GM18909 (cell line): Measurements from ENCODE around the gene UBE2Z.
"Not testable (repeated sequence)": the region's sequence is repeated elsewhere in the genome, so short reads cannot be mapped to it uniquely, and the experiment has no call there.

Source experiments
- ATAC-seq: cut with Tn5 transposase; IDR thresholded peaks from one replicate; pipeline ENCODE4 v1.9.1; 2021; ENCODE audit warnings: mild to moderate bottlenecking; ENCODE audit not compliant: unreplicated experiment, poor library complexity

UBE2Z gene

DNA sequence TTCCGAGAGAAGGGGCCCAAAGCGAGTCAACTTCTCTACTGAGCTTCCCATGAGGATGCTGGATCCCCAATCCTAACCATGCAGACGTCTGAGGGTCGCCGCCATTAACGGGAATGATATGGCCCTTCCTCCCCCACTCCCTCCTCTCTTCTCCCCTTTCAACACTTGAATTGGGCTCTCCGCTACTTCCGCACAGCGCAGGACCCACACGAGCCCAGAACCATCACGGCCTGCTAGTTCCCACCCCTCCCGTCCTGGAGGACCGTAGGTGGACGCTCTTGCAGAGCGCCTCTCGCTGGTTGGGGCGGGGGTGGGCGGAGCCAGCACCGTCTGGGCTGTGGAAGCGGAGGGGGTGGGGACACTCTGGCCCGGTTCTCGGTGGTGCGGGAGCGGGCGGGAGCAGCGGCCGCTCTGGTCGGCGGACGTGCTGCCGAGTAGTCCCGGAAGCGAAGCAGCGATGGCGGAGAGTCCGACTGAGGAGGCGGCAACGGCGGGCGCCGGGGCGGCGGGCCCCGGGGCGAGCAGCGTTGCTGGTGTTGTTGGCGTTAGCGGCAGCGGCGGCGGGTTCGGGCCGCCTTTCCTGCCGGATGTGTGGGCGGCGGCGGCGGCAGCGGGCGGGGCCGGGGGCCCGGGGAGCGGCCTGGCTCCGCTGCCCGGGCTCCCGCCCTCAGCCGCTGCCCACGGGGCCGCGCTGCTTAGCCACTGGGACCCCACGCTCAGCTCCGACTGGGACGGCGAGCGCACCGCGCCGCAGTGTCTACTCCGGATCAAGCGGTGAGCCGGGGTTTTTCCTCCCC lies at the start of gene UBE2Z:
Gene UBE2Z, plus strand, starts transcription at position 361 of the 797 bp plus-strand sequence. Its CDS starts 97 bp downstream, at position 458.
- ATAC-seq = peak; percentile 82

DNA sequence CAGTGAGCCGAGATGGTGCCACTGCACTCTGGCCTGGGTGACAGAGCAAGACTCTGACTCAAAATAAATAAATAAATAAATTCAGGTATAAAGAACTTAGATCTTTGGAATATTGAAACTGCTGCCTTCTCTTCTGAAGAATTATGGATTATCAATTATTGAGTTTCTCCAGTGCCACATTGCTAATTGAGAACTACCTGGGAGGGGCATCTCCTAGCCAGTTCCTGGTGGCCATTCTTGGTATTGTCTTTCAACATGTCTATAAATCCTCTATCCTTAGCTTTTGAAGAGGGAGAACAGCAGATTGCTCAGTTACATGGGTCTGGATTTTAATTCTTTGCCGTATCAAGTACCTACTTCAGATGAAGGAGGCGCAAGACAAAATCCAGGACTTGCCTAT lies 48.2 kb upstream of the UBE2Z start:
- no peak for ATAC-seq

DNA sequence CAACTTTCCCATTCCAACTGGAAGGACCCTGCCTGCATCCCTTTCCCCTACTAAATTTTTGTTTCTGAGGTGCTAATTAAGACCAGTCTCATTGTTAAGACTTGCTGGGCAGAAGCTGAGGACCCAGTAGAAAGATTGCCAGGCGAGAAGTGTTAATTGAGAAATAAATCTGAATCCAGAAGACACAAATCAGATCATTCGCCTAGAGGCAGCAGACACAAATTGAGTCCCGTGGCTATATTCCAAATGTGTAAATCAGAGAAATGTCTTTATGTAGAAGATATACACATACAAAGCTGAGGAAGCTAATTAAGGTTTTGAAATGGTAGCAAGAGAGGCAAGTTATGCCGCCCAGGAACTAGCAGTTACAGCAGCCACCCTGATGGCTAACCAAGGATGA lies 47.8 kb upstream of the UBE2Z start:
- no peak for ATAC-seq

DNA sequence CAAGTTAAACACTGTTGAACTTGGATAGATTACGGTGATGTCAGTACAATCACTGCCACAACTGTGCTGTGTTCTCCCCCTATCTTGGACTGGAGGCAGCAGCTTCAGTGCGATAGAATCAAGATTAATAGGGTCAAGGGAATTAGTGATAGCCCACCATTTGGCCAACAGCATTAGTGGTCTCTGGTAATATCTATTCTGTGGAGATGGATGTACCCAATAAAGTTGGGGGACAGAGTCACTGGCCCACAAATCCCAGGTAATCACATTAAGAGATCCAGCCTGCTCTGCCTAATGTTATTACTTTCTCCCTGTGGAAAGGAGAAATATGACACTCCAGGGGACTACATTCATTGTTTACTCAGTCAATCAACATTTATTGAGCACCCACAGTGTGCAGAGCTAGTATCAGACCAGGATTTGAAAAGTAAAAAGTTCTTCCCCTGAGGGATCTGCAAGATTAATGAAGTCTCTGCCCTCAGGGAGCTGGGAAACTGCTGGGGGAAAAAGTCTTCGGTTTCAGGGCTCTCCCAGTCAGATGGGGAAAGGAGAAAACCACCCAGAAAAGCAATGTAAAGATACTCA lies 39.2 kb upstream of the UBE2Z start:
- no peak for ATAC-seq

DNA sequence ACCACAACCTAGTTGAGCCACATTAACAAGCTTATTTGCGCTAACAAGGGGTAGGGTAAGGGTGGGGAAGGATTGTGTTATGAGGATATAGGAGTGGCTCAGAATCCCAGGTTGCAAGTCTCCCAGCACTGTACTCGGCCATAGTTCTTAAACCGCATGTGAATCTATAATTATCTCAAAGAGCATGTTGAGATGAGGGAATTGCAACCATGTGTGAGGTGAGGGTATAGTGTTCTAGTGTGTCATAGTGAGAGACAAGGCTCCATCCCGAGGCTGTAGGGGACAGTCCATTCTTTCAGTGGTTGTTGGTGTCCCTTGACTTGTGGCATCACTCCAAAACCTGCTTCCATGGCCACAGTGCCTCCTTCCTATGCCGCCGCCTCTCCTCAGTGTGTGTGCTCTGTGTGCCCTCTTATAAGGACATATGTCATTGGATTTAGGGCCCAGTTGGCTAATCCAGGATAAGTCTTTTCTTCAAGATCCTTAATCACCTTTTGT lies 38.3 kb upstream of the UBE2Z start:
- no peak for ATAC-seq

DNA sequence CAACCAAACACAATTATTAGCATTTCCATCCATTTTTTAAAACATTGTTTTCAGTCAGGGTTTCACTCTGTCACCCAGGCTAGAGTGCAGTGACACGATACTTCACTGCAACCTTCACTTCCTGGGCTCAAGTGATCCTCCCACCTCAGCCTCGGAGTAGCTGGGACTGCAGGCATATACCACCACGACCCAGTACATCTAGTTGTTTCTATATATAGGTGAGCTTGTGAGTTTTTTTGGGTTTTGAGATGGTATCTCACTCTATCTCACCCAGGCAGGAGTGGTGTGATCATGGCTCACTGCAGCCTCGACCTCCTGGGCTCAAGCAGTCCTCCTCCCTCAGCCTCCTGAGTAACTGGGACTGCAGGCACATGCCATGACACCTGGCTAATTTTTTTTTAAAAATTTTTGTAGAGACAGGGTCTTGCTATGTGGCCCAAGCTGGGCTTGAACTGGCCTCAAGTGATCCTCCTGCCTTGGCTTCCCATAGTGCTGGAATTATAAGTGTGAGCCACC lies 37.1 kb upstream of the UBE2Z start:
- ATAC-seq = no peak

DNA sequence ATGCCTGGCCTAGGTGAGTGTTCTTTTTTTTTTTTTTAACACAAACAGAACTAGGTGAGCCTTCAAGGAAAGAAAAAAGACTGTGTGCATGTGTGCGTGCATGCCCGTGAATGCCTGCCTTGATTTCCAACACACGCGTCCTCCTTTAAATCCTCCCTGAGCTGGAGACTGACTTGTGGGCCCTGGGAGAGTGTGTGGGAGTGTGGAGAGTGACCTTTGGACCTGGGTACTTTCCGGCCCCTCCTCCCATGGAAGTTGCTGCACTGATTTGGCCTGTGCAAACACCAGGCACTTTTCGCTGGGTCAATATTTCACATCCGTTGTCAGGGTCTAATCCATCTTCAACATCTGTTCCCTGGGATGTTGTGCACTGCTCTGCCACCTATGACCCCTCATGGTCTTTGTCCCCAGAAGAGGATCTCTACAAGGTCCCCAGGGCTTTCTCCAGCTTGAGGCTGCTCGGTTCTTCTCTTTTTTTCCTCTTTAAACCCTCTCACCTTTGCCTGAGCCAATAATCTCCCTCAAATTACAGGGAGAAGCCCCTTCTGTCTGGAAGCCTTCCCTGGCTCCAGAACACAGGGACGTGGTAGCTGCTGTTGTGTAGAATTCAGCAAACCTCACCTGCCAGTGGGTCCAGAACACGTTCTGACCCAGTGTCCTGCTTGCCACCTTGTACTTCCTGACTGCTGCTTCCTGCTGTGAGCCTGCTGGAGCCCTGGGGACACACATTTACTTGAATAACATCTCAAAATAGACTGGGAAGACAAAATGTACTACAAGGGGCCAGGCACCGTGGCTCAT lies 36.5 kb upstream of the UBE2Z start:
- ATAC-seq = no peak

DNA sequence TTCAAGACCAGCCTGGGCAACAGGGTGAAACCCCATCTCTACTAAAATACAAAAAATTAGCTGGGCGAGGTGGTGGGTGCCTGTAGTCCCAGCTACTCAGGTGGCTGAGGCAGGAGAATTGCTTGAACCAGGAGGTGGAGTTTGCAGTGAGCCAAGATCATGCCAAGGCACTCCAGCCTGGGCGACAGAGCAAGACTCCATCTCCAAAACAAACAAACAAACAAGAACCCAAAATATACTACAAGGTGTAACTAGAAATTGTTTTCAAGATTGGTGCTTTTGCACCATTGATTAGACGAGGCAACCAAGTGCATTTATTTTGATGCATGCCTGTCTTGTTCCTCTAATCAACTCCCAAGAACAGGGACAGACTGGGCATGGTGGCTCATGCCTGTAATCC lies 35.8 kb upstream of the UBE2Z start:
- ATAC-seq = not testable (repeated sequence)

DNA sequence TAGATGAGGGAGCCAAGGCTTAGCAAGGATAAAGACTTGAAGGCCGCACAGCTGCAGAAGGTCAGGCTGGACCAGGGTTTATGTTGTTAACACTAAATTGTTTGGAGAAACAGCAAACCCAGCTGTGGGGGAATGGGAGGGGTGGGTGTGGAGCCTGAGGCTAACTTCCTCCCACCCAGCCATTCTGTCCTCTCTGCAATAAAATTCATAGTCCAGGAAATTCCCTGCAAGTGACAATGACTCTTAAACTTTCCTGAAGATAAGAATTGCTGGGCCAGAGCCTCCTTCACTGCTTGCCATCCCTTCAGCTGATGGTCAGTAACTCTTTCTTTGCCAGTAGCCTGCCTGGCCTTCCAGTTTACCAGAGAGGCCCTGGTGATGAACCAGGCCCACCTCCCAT lies 35.0 kb upstream of the UBE2Z start:
- ATAC-seq = no peak

DNA sequence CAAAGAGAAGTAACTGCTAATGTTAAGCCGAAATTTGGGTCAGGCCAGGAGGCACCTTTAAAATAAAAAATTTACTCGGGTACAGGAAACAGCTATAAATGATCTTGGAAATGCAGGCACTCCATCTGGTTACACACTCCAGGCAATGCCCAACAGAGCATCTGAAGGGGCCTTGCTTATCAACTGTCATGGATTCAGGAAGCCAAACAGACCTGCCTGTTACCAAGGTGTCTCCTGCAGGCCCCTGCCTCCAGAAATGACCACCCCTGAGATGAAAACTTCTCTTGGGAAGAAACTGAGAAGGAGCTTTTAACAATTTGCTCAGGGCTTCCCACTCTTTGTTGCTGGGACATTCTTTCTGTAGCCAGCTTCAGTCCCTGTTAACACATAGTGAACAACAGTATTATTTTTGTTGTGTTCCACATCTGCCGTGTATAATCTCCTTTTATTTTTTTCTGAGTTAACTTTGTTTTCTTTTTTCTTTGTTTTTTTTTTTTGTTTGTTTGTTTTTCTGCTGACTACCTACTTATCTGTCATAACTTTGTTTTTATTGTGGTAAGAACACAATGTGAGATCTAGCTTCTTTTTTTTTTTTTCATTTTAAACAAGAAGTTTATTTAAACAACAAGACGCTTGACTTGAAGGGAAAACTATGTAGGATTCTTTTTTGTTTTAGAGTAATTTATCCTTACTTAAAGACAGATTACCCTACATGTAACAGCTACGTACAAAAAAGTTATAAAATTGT lies 34.3 kb upstream of the UBE2Z start:
- no peak for ATAC-seq

DNA sequence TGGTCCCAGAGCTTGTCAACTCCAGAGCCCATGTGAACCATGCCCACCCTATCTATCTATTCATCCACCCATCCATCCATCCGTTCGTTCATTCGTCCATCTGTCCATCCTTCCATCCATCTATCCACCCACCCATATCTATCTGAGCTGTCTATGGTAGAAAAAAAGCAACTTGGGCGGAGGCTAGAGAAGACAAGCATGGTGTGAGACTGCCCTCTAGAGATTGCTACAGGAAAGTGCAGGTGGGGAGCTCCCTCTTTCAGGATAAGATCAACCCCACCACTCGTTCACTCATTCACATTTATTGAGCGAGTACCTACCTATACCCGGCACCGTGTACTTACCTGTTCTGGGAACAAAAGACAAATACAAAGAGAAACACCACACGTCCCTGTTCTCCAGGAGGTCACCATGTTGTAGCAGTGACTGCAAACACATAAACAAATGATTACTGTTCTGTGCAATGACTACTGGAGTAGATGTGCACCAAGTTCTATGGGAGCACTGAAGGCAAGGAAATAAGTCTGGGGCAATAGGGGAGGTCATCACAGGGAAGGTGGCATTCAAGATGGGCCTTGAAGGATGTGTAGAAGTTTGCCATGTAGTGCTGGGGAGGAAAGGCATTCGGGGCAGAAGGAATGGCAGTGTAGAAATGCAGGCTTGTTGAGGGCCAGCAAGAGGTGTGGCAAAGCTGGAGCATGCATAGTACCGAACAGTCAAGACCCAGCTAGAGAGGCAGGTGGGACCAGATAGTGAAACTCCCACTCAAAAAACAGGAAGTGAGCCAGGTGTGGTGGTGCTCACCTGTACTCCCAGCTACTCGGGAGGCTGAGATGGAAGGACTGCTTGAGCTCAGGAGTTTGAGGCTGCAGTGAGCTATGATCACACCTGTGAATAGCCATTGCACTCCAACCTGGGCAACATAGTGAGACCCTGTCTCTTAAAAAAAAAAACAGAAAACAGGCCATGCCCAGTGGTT lies 29.0 kb upstream of the UBE2Z start:
- ATAC-seq = no peak

DNA sequence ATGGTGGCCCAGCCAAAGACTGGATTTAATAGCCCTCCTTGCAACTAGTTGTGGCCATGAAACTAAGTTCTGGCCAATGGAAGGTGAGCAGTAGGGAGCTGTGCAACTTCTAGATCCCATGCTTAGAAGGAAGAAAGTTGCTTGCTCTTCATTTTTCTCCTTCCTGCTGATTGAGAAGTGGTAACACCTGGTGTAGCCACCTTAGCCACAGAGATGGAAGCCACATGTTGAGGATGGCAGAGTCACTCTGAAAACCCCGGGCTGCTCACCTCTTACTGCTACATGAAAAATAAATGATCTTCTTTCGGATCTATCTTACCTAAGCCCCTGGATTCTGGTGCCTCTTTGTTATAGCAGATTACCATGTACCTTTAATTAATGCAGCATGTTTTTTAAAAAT lies 25.9 kb upstream of the UBE2Z start:
- ATAC-seq = no peak

DNA sequence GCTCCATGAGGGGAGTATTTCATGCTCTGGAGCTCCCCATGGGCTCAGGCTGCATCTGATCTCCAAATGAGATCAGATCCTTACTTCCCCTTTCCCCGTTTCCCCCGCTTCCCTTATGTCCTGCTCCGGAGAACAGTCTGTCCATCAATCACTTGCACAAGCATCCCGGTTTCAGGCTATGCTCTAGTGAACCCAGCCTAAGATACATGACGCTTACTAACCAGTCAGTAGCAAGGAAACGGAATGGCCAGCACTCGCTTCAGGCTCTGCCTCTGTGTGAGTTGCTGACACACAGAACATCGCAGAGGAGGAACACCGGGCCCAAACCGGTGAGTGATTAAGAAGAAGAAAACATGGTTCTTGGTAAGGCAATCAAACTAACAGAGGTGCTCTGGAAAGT lies 25.0 kb upstream of the UBE2Z start:
- no peak for ATAC-seq

DNA sequence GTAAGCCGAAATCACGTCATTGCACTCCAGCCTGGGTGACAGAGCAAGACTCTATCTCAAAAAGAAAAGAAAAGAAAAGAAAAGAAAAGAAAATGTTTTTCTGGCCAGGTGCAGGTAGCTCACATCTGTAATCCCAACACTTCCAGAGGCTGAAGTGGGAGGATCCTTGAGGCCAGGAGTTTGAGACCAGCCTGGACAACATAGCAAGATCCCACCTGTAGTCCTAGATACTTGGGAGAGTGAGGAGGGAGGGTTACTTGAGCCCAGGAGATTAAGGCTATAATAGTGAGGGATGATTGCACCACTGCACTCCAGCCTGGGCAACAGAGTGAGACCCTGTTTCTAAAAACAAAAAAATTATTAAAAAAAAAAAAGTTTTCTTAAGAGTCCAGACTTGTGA lies 18.1 kb upstream of the UBE2Z start:
- ATAC-seq = no peak

DNA sequence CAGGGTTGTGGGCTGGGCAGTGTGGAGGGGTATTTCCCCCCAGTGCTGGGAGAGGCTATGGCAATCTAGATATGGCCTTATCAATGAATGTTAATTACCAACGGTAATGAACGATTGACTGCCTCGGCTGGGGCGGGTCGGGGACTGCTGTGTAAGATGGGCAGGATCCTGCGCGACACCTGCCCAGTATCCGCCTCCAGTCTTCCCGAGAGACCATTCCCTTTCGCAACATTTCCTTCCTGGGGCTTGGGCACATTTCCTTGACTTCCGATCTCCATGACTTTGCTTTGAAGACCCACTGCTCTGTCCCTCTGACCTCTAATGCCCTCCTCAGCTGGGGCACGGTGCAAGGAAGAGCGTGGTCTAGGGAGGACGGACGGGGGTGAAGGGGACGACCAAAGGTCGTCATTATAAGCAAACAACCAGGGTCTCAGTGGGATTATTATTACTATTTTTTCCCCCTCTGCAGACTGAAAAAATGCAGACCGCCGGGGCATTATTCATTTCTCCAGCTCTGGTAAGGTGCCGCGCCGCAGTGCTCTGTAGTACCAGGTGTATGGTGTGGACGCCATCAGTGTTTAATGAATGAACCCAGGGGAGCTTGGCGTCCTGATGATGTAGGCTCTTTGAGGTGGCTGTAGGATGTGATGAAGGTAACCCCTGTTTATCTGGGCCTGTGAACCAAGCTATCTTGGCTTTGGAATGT lies 15.1 kb upstream of the UBE2Z start:
- no peak for ATAC-seq

DNA sequence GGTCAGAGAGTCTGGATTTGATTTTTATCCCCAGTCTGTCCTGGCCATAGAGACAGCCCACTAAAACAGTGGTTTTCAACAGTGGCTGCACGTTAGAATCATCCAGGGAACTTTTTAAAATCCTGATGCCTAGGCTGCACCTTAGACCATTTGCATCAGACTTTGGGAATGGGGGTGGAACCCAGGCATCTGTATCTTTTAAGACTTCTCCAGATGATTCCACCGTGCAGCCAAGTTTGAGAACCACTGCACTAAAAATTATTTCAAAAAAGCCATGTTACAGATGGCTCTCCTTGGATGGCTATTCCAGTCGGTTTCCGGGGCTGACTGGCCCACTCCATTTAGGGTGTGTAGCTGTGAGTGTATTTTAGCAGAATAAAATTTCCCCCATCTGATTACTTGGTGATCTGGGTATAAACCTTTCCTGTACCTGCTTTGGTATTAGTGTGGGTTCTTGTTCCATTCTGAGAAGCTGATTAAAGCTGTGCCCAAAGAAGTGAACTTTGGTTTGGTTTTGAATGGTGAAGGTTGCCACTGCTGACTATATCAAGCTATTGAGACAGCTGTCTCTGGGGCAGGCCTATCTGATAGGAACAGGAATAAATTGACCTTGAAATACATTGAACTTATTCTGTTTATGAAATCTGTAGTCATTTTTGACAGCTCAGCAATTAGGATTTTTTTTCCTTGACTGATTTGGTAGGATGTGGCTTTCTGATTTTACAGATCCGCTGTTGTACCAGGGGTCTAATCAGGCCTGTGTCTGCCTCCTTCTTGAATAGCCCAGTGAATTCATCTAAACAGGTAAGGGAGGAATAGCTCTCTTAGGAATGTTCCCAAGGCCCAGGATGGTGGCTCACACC lies 14.3 kb upstream of the UBE2Z start:
- ATAC-seq = no peak

DNA sequence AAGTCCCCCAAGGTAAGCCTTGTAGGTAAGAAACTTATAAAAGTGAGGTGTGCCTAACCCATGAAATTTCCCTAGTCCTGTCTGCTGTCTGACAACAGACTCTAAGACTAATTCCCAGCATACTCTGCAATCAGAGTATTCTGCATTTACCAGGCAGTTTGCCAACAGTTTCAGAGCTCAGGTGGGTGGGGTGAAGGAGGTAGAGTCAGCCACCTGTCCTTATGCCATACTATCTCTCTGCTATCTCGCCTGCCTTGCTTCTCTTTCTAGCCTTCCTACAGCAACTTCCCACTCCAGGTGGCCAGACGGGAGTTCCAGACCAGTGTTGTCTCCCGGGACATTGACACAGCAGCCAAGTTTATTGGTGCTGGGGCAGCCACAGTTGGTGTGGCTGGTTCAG lies 13.3 kb upstream of the UBE2Z start:
- no peak for ATAC-seq

DNA sequence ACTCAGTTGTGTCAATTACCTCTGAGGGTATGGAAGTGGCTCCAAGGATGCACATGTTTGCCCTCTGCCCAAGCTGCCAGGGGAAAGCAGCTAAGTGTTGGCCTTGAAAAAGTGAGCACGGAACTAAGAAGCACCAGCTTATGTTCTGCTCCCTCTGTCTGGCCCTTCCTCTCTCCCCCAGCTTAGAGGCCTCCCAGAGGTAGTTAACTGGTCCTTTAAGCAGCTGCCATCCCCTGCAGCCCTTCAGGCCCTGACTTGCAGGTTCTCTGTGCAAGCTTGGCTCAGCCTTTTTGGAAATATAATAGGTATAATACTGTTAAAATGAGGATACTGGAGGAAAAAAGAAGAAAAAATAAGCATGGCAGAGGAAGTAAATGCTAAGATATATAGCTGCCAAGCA lies 7.0 kb upstream of the UBE2Z start:
- no peak for ATAC-seq
